ENCODE results near the gene EDDM13.
"Not testable (repeated sequence)": the region's sequence is repeated elsewhere in the genome, so short reads cannot be mapped to it uniquely, and the experiment has no call there.

EDDM13 gene

GRCh38 chr19:56272161-56272798 is at the start of gene EDDM13:
TSS of gene EDDM13 (plus strand) at chr19:56272748. CDS start at chr19:56272835, 87 bp downstream.
- no peak for DNase-seq (ENCODE audit: low read depth, low spot score)

GRCh38 chr19:56222901-56223300 is 49.6 kb upstream of the EDDM13 start:
- DNase-seq (ENCODE audit: low read depth, low spot score) = no peak

GRCh38 chr19:56223481-56223880 is 49.1 kb upstream of the EDDM13 start:
- DNase-seq (ENCODE audit: low read depth, low spot score) = no peak

- no peak for DNase-seq (ENCODE audit: low read depth, low spot score)
These were observed 27.3 kb upstream of the EDDM13 start for GRCh38 chr19:56245121-56245740.

GRCh38 chr19:56245764-56246163 is 26.8 kb upstream of the EDDM13 start:
- not testable (repeated sequence) for DNase-seq (ENCODE audit: low read depth, low spot score)

- DNase-seq (ENCODE audit: low read depth, low spot score) = not testable (repeated sequence)
These were observed 23.7 kb upstream of the EDDM13 start for GRCh38 chr19:56248736-56249338.

- DNase-seq (ENCODE audit: low read depth, low spot score) = peak; percentile 95
These were observed 19.7 kb upstream of the EDDM13 start for GRCh38 chr19:56252699-56253422.

- no peak for DNase-seq (ENCODE audit: low read depth, low spot score)
These were observed 18.8 kb upstream of the EDDM13 start for GRCh38 chr19:56253737-56254136.

- DNase-seq (ENCODE audit: low read depth, low spot score) = no peak
These were observed 14.3 kb upstream of the EDDM13 start for GRCh38 chr19:56258272-56258671.

- no peak for DNase-seq (ENCODE audit: low read depth, low spot score)
These were observed 11.4 kb upstream of the EDDM13 start for GRCh38 chr19:56261145-56261544.

GRCh38 chr19:56261932-56262331 is 10.6 kb upstream of the EDDM13 start:
- not testable (repeated sequence) for DNase-seq (ENCODE audit: low read depth, low spot score)

- no peak for DNase-seq (ENCODE audit: low read depth, low spot score)
These were observed 9.2 kb upstream of the EDDM13 start for GRCh38 chr19:56263319-56263718.

GRCh38 chr19:56266051-56266450 is 6.5 kb upstream of the EDDM13 start:
- DNase-seq (ENCODE audit: low read depth, low spot score) = no peak

GRCh38 chr19:56269348-56269747 is 3.2 kb upstream of the EDDM13 start:
- DNase-seq (ENCODE audit: low read depth, low spot score) = no peak

- DNase-seq (ENCODE audit: low read depth, low spot score) = no peak
These were observed 1.9 kb upstream of the EDDM13 start for GRCh38 chr19:56270676-56271075.

GRCh38 chr19:56271151-56271550 is 1.4 kb upstream of the EDDM13 start:
- DNase-seq (ENCODE audit: low read depth, low spot score) = no peak

- DNase-seq (ENCODE audit: low read depth, low spot score) = no peak
These were observed 1.1 kb downstream of the EDDM13 start for GRCh38 chr19:56273563-56274117.

GRCh38 chr19:56282809-56283208 is 10.3 kb downstream of the EDDM13 start:
- DNase-seq (ENCODE audit: low read depth, low spot score) = no peak

- DNase-seq (ENCODE audit: low read depth, low spot score) = no peak
These were observed 12.2 kb downstream of the EDDM13 start for GRCh38 chr19:56284746-56285145.

- no peak for DNase-seq (ENCODE audit: low read depth, low spot score)
These were observed 17.6 kb downstream of the EDDM13 start for GRCh38 chr19:56290104-56290503.

GRCh38 chr19:56291867-56292266 is 19.3 kb downstream of the EDDM13 start:
- DNase-seq (ENCODE audit: low read depth, low spot score) = no peak

- no peak for DNase-seq (ENCODE audit: low read depth, low spot score)
These were observed 22.0 kb downstream of the EDDM13 start for GRCh38 chr19:56294549-56294948.
